OCI-LY1 (cell line): ENCODE measurements around the gene TMTC4.
"Not testable (repeated sequence)": the region's sequence is repeated elsewhere in the genome, so short reads cannot be mapped to it uniquely, and the experiment has no call there.

Source experiments
- EZH2 ChIP-seq: fragments of 200-600 bp; sonication (generic), shearing (Covaris generic); IDR thresholded peaks from 2 replicates; pipeline ENCODE4 v1.8.0; 2017; ENCODE audit warnings: borderline replicate concordance, mixed run types, mild to moderate bottlenecking, antibody characterized with exemption, low read length, moderate library complexity, mixed read lengths
- TF ChIP-seq, protein P1 (sequence below): fragments of 200-600 bp; sonication (generic), shearing (Covaris generic); IDR thresholded peaks from 2 replicates; pipeline ENCODE4 v1.5.1; 2017; ENCODE audit warnings: mild to moderate bottlenecking, antibody characterized with exemption, low read length, moderate library complexity, mixed read lengths

DNA sequence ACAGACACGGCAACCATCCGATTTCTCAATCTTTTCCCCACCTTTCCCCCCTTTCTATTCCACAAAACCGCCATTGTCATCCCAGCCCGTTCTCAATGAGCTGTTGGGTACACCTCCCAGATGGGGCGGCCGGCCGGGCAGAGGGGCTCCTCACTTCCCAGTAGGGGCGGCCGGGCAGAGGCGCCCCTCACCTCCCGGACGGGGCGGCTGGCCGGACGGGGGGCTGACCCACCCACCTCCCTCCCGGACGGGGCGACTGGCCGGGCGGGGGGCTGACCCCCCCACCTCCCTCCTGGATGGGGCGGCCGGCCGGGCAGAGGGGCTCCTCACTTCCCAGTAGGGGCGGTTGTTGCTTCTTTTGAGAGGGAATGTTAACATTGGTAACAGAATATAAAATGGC, 55.7 kb downstream of the TMTC4 start:
- not testable (repeated sequence) for TF ChIP-seq EZH2
- TF ChIP-seq, protein P1, sequence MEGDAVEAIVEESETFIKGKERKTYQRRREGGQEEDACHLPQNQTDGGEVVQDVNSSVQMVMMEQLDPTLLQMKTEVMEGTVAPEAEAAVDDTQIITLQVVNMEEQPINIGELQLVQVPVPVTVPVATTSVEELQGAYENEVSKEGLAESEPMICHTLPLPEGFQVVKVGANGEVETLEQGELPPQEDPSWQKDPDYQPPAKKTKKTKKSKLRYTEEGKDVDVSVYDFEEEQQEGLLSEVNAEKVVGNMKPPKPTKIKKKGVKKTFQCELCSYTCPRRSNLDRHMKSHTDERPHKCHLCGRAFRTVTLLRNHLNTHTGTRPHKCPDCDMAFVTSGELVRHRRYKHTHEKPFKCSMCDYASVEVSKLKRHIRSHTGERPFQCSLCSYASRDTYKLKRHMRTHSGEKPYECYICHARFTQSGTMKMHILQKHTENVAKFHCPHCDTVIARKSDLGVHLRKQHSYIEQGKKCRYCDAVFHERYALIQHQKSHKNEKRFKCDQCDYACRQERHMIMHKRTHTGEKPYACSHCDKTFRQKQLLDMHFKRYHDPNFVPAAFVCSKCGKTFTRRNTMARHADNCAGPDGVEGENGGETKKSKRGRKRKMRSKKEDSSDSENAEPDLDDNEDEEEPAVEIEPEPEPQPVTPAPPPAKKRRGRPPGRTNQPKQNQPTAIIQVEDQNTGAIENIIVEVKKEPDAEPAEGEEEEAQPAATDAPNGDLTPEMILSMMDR: not testable (repeated sequence)
